Measurements from ENCODE around the gene CAMTA1.
"Not testable (repeated sequence)": the region's sequence is repeated elsewhere in the genome, so short reads cannot be mapped to it uniquely, and the experiment has no call there.

Gene CAMTA1

GRCh38 chr1:7313081-7313546 lies 527.9 kb downstream of the CAMTA1 start:
- no peak for DNase-seq (ENCODE audit: low spot score)

GRCh38 chr1:7313826-7314225 lies 528.6 kb downstream of the CAMTA1 start:
- no peak for DNase-seq (ENCODE audit: low spot score)

GRCh38 chr1:7315316-7315715 lies 530.1 kb downstream of the CAMTA1 start:
- DNase-seq (ENCODE audit: low spot score), result no peak

GRCh38 chr1:7315946-7316345 lies 530.7 kb downstream of the CAMTA1 start:
- DNase-seq (ENCODE audit: low spot score), result no peak

- no peak for DNase-seq (ENCODE audit: low spot score)
Measured at GRCh38 chr1:7317888-7318287, 532.6 kb downstream of the CAMTA1 start.

GRCh38 chr1:7319196-7319595 lies 533.9 kb downstream of the CAMTA1 start:
- no peak for DNase-seq (ENCODE audit: low spot score)

- DNase-seq (ENCODE audit: low spot score), result no peak
Measured at GRCh38 chr1:7320661-7321060, 535.4 kb downstream of the CAMTA1 start.

- DNase-seq (ENCODE audit: low spot score), result no peak
Measured at GRCh38 chr1:7322283-7322785, 537.1 kb downstream of the CAMTA1 start.

- no peak for DNase-seq (ENCODE audit: low spot score)
Measured at GRCh38 chr1:7322912-7323311, 537.7 kb downstream of the CAMTA1 start.

- no peak for DNase-seq (ENCODE audit: low spot score)
Measured at GRCh38 chr1:7325254-7325653, 540.0 kb downstream of the CAMTA1 start.

GRCh38 chr1:7326366-7326765 lies 541.1 kb downstream of the CAMTA1 start:
- DNase-seq (ENCODE audit: low spot score), result no peak

GRCh38 chr1:7327849-7328248 lies 542.6 kb downstream of the CAMTA1 start:
- DNase-seq (ENCODE audit: low spot score), result no peak

GRCh38 chr1:7329868-7330615 lies 544.8 kb downstream of the CAMTA1 start:
- no peak for DNase-seq (ENCODE audit: low spot score)

- not testable (repeated sequence) for DNase-seq (ENCODE audit: low spot score)
Measured at GRCh38 chr1:7330726-7331125, 545.5 kb downstream of the CAMTA1 start.

- DNase-seq (ENCODE audit: low spot score), result no peak
Measured at GRCh38 chr1:7331926-7332535, 546.8 kb downstream of the CAMTA1 start.

- no peak for DNase-seq (ENCODE audit: low spot score)
Measured at GRCh38 chr1:7333094-7333493, 547.8 kb downstream of the CAMTA1 start.

- no peak for DNase-seq (ENCODE audit: low spot score)
Measured at GRCh38 chr1:7333620-7334019, 548.4 kb downstream of the CAMTA1 start.

GRCh38 chr1:7334475-7335035 lies 549.3 kb downstream of the CAMTA1 start:
- peak; percentile 61 for DNase-seq (ENCODE audit: low spot score)

- DNase-seq (ENCODE audit: low spot score), result no peak
Measured at GRCh38 chr1:7335224-7335879, 550.1 kb downstream of the CAMTA1 start.

GRCh38 chr1:7338439-7338838 lies 553.2 kb downstream of the CAMTA1 start:
- DNase-seq (ENCODE audit: low spot score), result no peak

GRCh38 chr1:7339014-7339413 lies 553.8 kb downstream of the CAMTA1 start:
- no peak for DNase-seq (ENCODE audit: low spot score)

- no peak for DNase-seq (ENCODE audit: low spot score)
Measured at GRCh38 chr1:7339953-7340352, 554.7 kb downstream of the CAMTA1 start.
